ENCODE results near the gene SMG5. TPM values are rescaled to one million over a fixed set of nuclear protein-coding genes. Genes with fewer than 3 reads are reported as not detected.
"Not testable (repeated sequence)": the region's sequence is repeated elsewhere in the genome, so short reads cannot be mapped to it uniquely, and the experiment has no call there.

SMG5 gene
- total RNA-seq, result 100 to 1,000 TPM in 2 of 4 donors, 10 to 100 TPM in 2; 70.1 to 139 (median 103) TPM

GRCh38 chr1:156282479-156283222 lies at the start of gene SMG5:
Gene SMG5 (minus strand): TSS chr1:156282825. CDS start chr1:156282680, 145 bp downstream.
- peak; percentile 95 to 98 (median 95) for DNase-seq
- peaks cover 0 to 33% (median 4%) of the 10 kb centered on the region in 4 donors for H3K4me1 ChIP-seq

GRCh38 chr1:156323179-156323578 lies 40.6 kb upstream of the SMG5 start:
- not testable (repeated sequence) for H3K27me3 ChIP-seq, H3K4me3 ChIP-seq, H3K4me1 ChIP-seq, H3K9me3 ChIP-seq, DNase-seq, H3K27ac ChIP-seq
- H3K36me3 ChIP-seq, result peaks cover 0 to 79% (median 0%) of the 10 kb centered on the region in 3 donors

More at GRCh38 chr1:156282479-156283222, at the start of gene SMG5:
- no peaks in the 10 kb centered on the region for H3K9me3 ChIP-seq
- TF ChIP-seq CTCF (IDR thresholded peaks at IDR 0.05) (no peak), POLR2A (IDR thresholded peaks at IDR 0.05) (peak; percentile 91 to 93)
- no peaks in the 10 kb centered on the region for H3K27me3 ChIP-seq
- H3K27ac ChIP-seq, result peak within 1 kb of the TSS; percentile 91 to 93 (median 93)
- peaks cover 0 to 21% (median 0%) of the 10 kb centered on the region in 3 donors for H3K36me3 ChIP-seq
- H3K4me3 ChIP-seq, result peak within 1 kb of the TSS; percentile 68 to 92 (median 80)

- no peak for DNase-seq
- Histone ChIP-seq H3K4me1 (no peaks in the 10 kb centered on the region), H3K9me3 (no peaks in the 10 kb centered on the region), H3K36me3 (peaks cover 0 to 98% (median 0%) of the 10 kb centered on the region in 3 donors), H3K27me3 (no peaks in the 10 kb centered on the region), H3K27ac (no peak overlapping the region), H3K4me3 (no peak overlapping the region)
- TF ChIP-seq CTCF (IDR thresholded peaks at IDR 0.05) (no peak), POLR2A (IDR thresholded peaks at IDR 0.05) (no peak)
Observed at GRCh38 chr1:156320560-156320959, 37.9 kb upstream of the SMG5 start.

GRCh38 chr1:156319664-156320063 lies 37.0 kb upstream of the SMG5 start:
- peak; percentile 5 to 56 (median 44) for TF ChIP-seq CTCF (IDR thresholded peaks at IDR 0.05)
- TF ChIP-seq POLR2A (IDR thresholded peaks at IDR 0.05), result no peak
- H3K9me3 ChIP-seq, result no peaks in the 10 kb centered on the region
- no peak for DNase-seq

GRCh38 chr1:156316909-156317308 lies 34.3 kb upstream of the SMG5 start:
- H3K27ac ChIP-seq, result no peak overlapping the region
- H3K27me3 ChIP-seq, result no peaks in the 10 kb centered on the region
- peaks cover 0 to 97% (median 0%) of the 10 kb centered on the region in 3 donors for H3K36me3 ChIP-seq
- H3K9me3 ChIP-seq, result no peaks in the 10 kb centered on the region
- no peak for DNase-seq
- H3K4me3 ChIP-seq, result no peak overlapping the region
- TF ChIP-seq POLR2A (IDR thresholded peaks at IDR 0.05), result no peak
- no peaks in the 10 kb centered on the region for H3K4me1 ChIP-seq

More at GRCh38 chr1:156319664-156320063, 37.0 kb upstream of the SMG5 start:
- peaks cover 0 to 100% (median 0%) of the 10 kb centered on the region in 3 donors for H3K36me3 ChIP-seq
- no peaks in the 10 kb centered on the region for H3K27me3 ChIP-seq
- no peak overlapping the region for H3K4me3 ChIP-seq
- H3K4me1 ChIP-seq, result no peaks in the 10 kb centered on the region
- H3K27ac ChIP-seq, result no peak overlapping the region

- Histone ChIP-seq H3K4me1 (no peaks in the 10 kb centered on the region), H3K36me3 (peaks cover 0 to 96% (median 4%) of the 10 kb centered on the region in 3 donors), H3K27me3 (no peaks in the 10 kb centered on the region), H3K4me3 (no peak overlapping the region), H3K9me3 (no peaks in the 10 kb centered on the region), H3K27ac (no peak overlapping the region)
- no peak for DNase-seq
- no peak for TF ChIP-seq POLR2A (IDR thresholded peaks at IDR 0.05)
- no peak for TF ChIP-seq CTCF (IDR thresholded peaks at IDR 0.05)
Observed at GRCh38 chr1:156310962-156311361, 28.3 kb upstream of the SMG5 start.
